GM23338 (cell line): ENCODE results near the gene VAMP2. TPM values are rescaled to one million over a fixed set of nuclear protein-coding genes. Genes with fewer than 3 reads are reported as not detected.

Experiments used
- ATAC-seq: fragments of 200-7000 bp; cut with Tn5 transposase; 3 replicates; pipeline ENCODE4 v1.9.1; 2020
- DNase-seq: peaks from one replicate; pipeline ENCODE4 v3.0.0-alpha.2; 2015; ENCODE audit warnings: low spot score
- H2AFZ ChIP-seq: fragments of 200-600 bp; sonication (generic); 2 replicates; pipeline ENCODE4 v1.8.0; 2016; ENCODE audit warnings: antibody characterized with exemption, mild to moderate bottlenecking, moderate library complexity
- H3F3A ChIP-seq: fragments of 200-600 bp; sonication (generic); replicated peaks from 2 replicates; pipeline ENCODE4 v1.8.0; 2017; ENCODE audit warnings: antibody characterized with exemption, mixed run types, low read depth
- H3K27ac ChIP-seq: fragments of 200-600 bp; sonication (generic); 2 replicates; pipeline ENCODE4 v1.6.1; 2016; ENCODE audit warnings: low read depth
- H3K27me3 ChIP-seq: fragments of 200-600 bp; sonication (generic); 2 replicates; pipeline ENCODE4 v1.8.0; 2016; ENCODE audit warnings: mild to moderate bottlenecking, mixed run types, moderate library complexity; ENCODE audit not compliant: insufficient read depth
- H3K36me3 ChIP-seq: fragments of 200-600 bp; sonication (generic); 2 replicates; pipeline ENCODE4 v1.8.0; 2016; ENCODE audit warnings: mild to moderate bottlenecking; ENCODE audit not compliant: insufficient read depth
- H3K4me1 ChIP-seq: fragments of 200-600 bp; sonication (generic); 2 replicates; pipeline ENCODE4 v1.8.0; 2016; ENCODE audit warnings: mild to moderate bottlenecking, moderate library complexity; ENCODE audit not compliant: insufficient read depth
- H3K4me2 ChIP-seq: fragments of 200-600 bp; sonication (generic); 2 replicates; pipeline ENCODE4 v1.7.1; 2017; ENCODE audit warnings: mixed run types
- H3K4me3 ChIP-seq: fragments of 200-600 bp; sonication (generic); 2 replicates; pipeline ENCODE4 v1.6.1; 2016; ENCODE audit warnings: mixed run types
- H3K79me2 ChIP-seq: fragments of 200-600 bp; sonication (generic); replicated peaks from 2 replicates; pipeline ENCODE4 v1.8.0; 2017; ENCODE audit warnings: mild to moderate bottlenecking; ENCODE audit not compliant: insufficient read depth
- H3K9me2 ChIP-seq: fragments of 200-600 bp; sonication (generic); 2 replicates; pipeline ENCODE4 v1.8.0; 2017; ENCODE audit not compliant: insufficient read depth
- H4K20me1 ChIP-seq: fragments of 200-600 bp; sonication (generic); replicated peaks from 2 replicates; pipeline ENCODE4 v1.8.0; 2017; ENCODE audit warnings: mild to moderate bottlenecking; ENCODE audit not compliant: insufficient read depth
- H3K27ac Mint-ChIP-seq: 2 replicates; pipeline ENCODE4 v1.8.0; 2020; ENCODE audit warnings: inconsistent platforms, mild to moderate bottlenecking, moderate library complexity, mixed read lengths
- H3K27me3 Mint-ChIP-seq: 3 replicates; pipeline ENCODE4 v1.8.0; 2022; ENCODE audit warnings: low read depth, mild to moderate bottlenecking, moderate library complexity, mixed read lengths, inconsistent platforms; ENCODE audit not compliant: insufficient read depth, poor library complexity
- H3K36me3 Mint-ChIP-seq: 3 replicates; pipeline ENCODE4 v1.8.0; 2021; ENCODE audit warnings: low read depth, mild to moderate bottlenecking, inconsistent platforms, moderate library complexity, mixed read lengths
- H3K4me1 Mint-ChIP-seq: 3 replicates; pipeline ENCODE4 v1.8.0; 2020; ENCODE audit warnings: mild to moderate bottlenecking, inconsistent platforms, mixed read lengths
- H3K4me3 Mint-ChIP-seq: 3 replicates; pipeline ENCODE4 v1.8.0; 2021; ENCODE audit warnings: moderate library complexity, mild to moderate bottlenecking, inconsistent platforms, mixed read lengths
- H3K9me3 Mint-ChIP-seq: 3 replicates; pipeline ENCODE4 v1.8.0; 2020; ENCODE audit warnings: moderate library complexity, mild to moderate bottlenecking, inconsistent platforms, mixed read lengths
- CREB1 ChIP-seq: fragments of 250-450 bp; sonication (Bioruptor Pico); IDR thresholded peaks from 2 replicates; pipeline ENCODE4 v1.5.0; 2020; ENCODE audit warnings: low read depth, mild to moderate bottlenecking, moderate library complexity
- EZH2 ChIP-seq: fragments of 200-600 bp; sonication (generic); IDR thresholded peaks from one replicate; pipeline ENCODE4 v1.8.0; 2017; ENCODE audit warnings: antibody characterized with exemption, mild to moderate bottlenecking, low read depth; ENCODE audit not compliant: unreplicated experiment
- EZH2phosphoT487 ChIP-seq: fragments of 200-600 bp; sonication (generic); IDR thresholded peaks from one replicate; pipeline ENCODE4 v1.8.1; 2018; ENCODE audit warnings: antibody characterized with exemption; ENCODE audit not compliant: unreplicated experiment
- JUNB ChIP-seq: IDR thresholded peaks from one replicate; pipeline ENCODE4 v1.6.1; 2016; ENCODE audit warnings: antibody characterized with exemption; ENCODE audit not compliant: unreplicated experiment
- NANOG ChIP-seq: IDR thresholded peaks from 2 replicates; pipeline ENCODE4 v1.6.1; 2016; ENCODE audit warnings: antibody characterized with exemption, borderline replicate concordance
- POLR2AphosphoS5 ChIP-seq: IDR thresholded peaks from 2 replicates; pipeline ENCODE4 v1.6.1; 2016; ENCODE audit warnings: antibody characterized with exemption, low read depth
- STAT1 ChIP-seq: IDR thresholded peaks from one replicate; pipeline ENCODE4 v1.6.1; 2016; ENCODE audit warnings: antibody characterized with exemption; ENCODE audit not compliant: unreplicated experiment
- ZNF114 ChIP-seq: fragments of 250-450 bp; sonication (Bioruptor Pico); IDR thresholded peaks from 2 replicates; pipeline ENCODE4 v1.5.0; 2020; ENCODE audit warnings: mild to moderate bottlenecking, moderate library complexity
- ZNF331 ChIP-seq: fragments of 250-450 bp; sonication (Bioruptor Pico); IDR thresholded peaks from 2 replicates; pipeline ENCODE4 v1.5.0; 2020; ENCODE audit warnings: low read depth, mild to moderate bottlenecking, moderate library complexity
- polyA plus RNA-seq: library from polyadenylated mRNA; unstranded; fragments of >200 nt; fragmentation: Nextera tagmentation; extraction: Ambion mirVana; gene quantifications from 2 replicates; pipeline ENCODE4 v1.2.1, GENCODE V29; 2016
- total RNA-seq: library from RNA; depleted of rRNA; stranded (reverse); fragments of >200 nt; shearing (Covaris generic); gene quantifications from 2 replicates; pipeline ENCODE4 v1.2.3, GENCODE V29; 2014
- TF ChIP-seq, protein P1 (sequence below): IDR thresholded peaks from one replicate; pipeline ENCODE4 v1.6.1; 2018; ENCODE audit warnings: antibody characterized with exemption; ENCODE audit not compliant: unreplicated experiment
- TF ChIP-seq, protein P2 (sequence below): IDR thresholded peaks from 2 replicates; pipeline ENCODE4 v1.6.1; 2016; ENCODE audit warnings: antibody characterized with exemption
- TF ChIP-seq, protein P3 (sequence below), 2 experiments: fragments of 200-600 bp in 1 of 2; sonication (generic) in 1 of 2; conservative IDR thresholded peaks; 2 replicates each; pipeline versions ENCODE4 v1.5.1 to v1.6.1; 2016 to 2017; ENCODE audit warnings: antibody characterized with exemption in 2 of 2, low read depth in 2 of 2, mild to moderate bottlenecking in 2 of 2, moderate library complexity in 1 of 2
- TF ChIP-seq, protein P4 (sequence below): fragments of 250-450 bp; sonication (Bioruptor Pico); IDR thresholded peaks from 2 replicates; pipeline ENCODE4 v1.5.0; 2020; ENCODE audit warnings: mild to moderate bottlenecking, moderate library complexity

Gene VAMP2
- total and polyA plus RNA-seq, 2 experiments from 2014 or later, result 6.9 to 32.3 TPM

GRCh38 chr17:8144401-8145231 is 18.1 kb downstream of the VAMP2 start:
- H3K27ac ChIP-seq, result no peak overlapping the region
- peaks cover 52% of the 10 kb centered on the region for H3K36me3 Mint-ChIP-seq
- DNase-seq, result no peak

More at GRCh38 chr17:8144401-8145231, 18.1 kb downstream of the VAMP2 start:
- Histone ChIP-seq H3K36me3 (peaks cover 7% of the 10 kb centered on the region; the same call in 1 of the 2 replicates), H2AFZ (no peak overlapping the region), H3K79me2 (no peaks in the 10 kb centered on the region), H3K27me3 (no peaks in the 10 kb centered on the region), H3F3A (peaks cover 12% of the 10 kb centered on the region), H4K20me1 (no peaks in the 10 kb centered on the region), H3K4me1 (no peaks in the 10 kb centered on the region), H3K9me2 (no peaks in the 10 kb centered on the region), H3K4me3 (no peak overlapping the region), H3K4me2 (no peak overlapping the region)
- no peaks in the 10 kb centered on the region for H3K4me1 Mint-ChIP-seq
- peaks cover 7% of the 10 kb centered on the region for H3K27me3 Mint-ChIP-seq
- no peak for ATAC-seq
- no peaks in the 10 kb centered on the region for H3K9me3 Mint-ChIP-seq
- no peak overlapping the region for H3K4me3 Mint-ChIP-seq
- TF ChIP-seq ZNF331 (no peak), POLR2AphosphoS5 (no peak), EZH2 (no peak), JUNB (no peak), CREB1 (CRISPR knock-in tag) (no peak), EZH2phosphoT487 (no peak), NANOG (no peak), ZNF114 (CRISPR knock-in tag) (no peak), STAT1 (no peak)
- TF ChIP-seq, protein P1, sequence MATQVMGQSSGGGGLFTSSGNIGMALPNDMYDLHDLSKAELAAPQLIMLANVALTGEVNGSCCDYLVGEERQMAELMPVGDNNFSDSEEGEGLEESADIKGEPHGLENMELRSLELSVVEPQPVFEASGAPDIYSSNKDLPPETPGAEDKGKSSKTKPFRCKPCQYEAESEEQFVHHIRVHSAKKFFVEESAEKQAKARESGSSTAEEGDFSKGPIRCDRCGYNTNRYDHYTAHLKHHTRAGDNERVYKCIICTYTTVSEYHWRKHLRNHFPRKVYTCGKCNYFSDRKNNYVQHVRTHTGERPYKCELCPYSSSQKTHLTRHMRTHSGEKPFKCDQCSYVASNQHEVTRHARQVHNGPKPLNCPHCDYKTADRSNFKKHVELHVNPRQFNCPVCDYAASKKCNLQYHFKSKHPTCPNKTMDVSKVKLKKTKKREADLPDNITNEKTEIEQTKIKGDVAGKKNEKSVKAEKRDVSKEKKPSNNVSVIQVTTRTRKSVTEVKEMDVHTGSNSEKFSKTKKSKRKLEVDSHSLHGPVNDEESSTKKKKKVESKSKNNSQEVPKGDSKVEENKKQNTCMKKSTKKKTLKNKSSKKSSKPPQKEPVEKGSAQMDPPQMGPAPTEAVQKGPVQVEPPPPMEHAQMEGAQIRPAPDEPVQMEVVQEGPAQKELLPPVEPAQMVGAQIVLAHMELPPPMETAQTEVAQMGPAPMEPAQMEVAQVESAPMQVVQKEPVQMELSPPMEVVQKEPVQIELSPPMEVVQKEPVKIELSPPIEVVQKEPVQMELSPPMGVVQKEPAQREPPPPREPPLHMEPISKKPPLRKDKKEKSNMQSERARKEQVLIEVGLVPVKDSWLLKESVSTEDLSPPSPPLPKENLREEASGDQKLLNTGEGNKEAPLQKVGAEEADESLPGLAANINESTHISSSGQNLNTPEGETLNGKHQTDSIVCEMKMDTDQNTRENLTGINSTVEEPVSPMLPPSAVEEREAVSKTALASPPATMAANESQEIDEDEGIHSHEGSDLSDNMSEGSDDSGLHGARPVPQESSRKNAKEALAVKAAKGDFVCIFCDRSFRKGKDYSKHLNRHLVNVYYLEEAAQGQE, result no peak
- TF ChIP-seq, protein P2, sequence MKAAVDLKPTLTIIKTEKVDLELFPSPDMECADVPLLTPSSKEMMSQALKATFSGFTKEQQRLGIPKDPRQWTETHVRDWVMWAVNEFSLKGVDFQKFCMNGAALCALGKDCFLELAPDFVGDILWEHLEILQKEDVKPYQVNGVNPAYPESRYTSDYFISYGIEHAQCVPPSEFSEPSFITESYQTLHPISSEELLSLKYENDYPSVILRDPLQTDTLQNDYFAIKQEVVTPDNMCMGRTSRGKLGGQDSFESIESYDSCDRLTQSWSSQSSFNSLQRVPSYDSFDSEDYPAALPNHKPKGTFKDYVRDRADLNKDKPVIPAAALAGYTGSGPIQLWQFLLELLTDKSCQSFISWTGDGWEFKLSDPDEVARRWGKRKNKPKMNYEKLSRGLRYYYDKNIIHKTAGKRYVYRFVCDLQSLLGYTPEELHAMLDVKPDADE, result no peak
- TF ChIP-seq, protein P3, sequence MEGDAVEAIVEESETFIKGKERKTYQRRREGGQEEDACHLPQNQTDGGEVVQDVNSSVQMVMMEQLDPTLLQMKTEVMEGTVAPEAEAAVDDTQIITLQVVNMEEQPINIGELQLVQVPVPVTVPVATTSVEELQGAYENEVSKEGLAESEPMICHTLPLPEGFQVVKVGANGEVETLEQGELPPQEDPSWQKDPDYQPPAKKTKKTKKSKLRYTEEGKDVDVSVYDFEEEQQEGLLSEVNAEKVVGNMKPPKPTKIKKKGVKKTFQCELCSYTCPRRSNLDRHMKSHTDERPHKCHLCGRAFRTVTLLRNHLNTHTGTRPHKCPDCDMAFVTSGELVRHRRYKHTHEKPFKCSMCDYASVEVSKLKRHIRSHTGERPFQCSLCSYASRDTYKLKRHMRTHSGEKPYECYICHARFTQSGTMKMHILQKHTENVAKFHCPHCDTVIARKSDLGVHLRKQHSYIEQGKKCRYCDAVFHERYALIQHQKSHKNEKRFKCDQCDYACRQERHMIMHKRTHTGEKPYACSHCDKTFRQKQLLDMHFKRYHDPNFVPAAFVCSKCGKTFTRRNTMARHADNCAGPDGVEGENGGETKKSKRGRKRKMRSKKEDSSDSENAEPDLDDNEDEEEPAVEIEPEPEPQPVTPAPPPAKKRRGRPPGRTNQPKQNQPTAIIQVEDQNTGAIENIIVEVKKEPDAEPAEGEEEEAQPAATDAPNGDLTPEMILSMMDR (conservative IDR thresholded peaks at IDR 0.05; ENCODE audit: low read depth in 2 of 2), result no peak
- TF ChIP-seq, protein P4, sequence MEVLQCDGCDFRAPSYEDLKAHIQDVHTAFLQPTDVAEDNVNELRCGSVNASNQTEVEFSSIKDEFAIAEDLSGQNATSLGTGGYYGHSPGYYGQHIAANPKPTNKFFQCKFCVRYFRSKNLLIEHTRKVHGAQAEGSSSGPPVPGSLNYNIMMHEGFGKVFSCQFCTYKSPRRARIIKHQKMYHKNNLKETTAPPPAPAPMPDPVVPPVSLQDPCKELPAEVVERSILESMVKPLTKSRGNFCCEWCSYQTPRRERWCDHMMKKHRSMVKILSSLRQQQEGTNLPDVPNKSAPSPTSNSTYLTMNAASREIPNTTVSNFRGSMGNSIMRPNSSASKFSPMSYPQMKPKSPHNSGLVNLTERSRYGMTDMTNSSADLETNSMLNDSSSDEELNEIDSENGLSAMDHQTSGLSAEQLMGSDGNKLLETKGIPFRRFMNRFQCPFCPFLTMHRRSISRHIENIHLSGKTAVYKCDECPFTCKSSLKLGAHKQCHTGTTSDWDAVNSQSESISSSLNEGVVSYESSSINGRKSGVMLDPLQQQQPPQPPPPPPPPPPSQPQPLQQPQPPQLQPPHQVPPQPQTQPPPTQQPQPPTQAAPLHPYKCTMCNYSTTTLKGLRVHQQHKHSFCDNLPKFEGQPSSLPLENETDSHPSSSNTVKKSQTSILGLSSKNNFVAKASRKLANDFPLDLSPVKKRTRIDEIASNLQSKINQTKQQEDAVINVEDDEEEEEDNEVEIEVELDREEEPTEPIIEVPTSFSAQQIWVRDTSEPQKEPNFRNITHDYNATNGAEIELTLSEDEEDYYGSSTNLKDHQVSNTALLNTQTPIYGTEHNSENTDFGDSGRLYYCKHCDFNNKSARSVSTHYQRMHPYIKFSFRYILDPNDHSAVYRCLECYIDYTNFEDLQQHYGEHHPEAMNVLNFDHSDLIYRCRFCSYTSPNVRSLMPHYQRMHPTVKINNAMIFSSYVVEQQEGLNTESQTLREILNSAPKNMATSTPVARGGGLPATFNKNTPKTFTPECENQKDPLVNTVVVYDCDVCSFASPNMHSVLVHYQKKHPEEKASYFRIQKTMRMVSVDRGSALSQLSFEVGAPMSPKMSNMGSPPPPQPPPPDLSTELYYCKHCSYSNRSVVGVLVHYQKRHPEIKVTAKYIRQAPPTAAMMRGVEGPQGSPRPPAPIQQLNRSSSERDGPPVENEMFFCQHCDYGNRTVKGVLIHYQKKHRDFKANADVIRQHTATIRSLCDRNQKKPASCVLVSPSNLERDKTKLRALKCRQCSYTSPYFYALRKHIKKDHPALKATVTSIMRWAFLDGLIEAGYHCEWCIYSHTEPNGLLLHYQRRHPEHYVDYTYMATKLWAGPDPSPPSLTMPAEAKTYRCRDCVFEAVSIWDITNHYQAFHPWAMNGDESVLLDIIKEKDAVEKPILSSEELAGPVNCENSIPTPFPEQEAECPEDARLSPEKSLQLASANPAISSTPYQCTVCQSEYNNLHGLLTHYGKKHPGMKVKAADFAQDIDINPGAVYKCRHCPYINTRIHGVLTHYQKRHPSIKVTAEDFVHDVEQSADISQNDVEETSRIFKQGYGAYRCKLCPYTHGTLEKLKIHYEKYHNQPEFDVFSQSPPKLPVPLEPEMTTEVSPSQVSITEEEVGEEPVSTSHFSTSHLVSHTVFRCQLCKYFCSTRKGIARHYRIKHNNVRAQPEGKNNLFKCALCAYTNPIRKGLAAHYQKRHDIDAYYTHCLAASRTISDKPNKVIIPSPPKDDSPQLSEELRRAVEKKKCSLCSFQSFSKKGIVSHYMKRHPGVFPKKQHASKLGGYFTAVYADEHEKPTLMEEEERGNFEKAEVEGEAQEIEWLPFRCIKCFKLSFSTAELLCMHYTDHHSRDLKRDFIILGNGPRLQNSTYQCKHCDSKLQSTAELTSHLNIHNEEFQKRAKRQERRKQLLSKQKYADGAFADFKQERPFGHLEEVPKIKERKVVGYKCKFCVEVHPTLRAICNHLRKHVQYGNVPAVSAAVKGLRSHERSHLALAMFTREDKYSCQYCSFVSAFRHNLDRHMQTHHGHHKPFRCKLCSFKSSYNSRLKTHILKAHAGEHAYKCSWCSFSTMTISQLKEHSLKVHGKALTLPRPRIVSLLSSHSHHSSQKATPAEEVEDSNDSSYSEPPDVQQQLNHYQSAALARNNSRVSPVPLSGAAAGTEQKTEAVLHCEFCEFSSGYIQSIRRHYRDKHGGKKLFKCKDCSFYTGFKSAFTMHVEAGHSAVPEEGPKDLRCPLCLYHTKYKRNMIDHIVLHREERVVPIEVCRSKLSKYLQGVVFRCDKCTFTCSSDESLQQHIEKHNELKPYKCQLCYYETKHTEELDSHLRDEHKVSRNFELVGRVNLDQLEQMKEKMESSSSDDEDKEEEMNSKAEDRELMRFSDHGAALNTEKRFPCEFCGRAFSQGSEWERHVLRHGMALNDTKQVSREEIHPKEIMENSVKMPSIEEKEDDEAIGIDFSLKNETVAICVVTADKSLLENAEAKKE, result no peak
- H3K27ac Mint-ChIP-seq, result no peak overlapping the region
